Left hindlimb (tissue), 1 donor: ENCODE results near the gene PEMT.

Experiments used
- DNase-seq: peaks from one replicate; pipeline ENCODE4 v3.0.0-alpha.2; 2018

The PEMT gene

GRCh38 chr17:17605083-17605728, 13.7 kb upstream of the PEMT start:
- DNase-seq = no peak

DNA sequence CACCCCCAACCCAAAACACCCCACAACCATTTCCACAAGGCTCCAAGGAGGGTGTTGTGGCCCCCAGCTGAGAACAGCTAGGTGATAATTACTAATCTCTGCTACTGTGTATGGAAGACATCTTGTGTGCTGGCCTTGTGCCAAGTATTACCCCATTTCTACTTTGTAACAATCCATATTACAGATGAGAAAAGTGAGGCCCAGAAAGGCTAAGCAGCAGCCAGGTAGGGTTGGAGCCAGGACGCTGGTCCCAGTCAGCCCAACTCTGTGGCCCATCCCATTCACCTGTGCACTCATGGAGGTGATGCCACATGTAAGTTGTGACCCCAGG, 12.4 kb upstream of the PEMT start:
- DNase-seq = no peak

GRCh38 chr17:17603178-17603894, 11.8 kb upstream of the PEMT start:
- DNase-seq = no peak

DNA sequence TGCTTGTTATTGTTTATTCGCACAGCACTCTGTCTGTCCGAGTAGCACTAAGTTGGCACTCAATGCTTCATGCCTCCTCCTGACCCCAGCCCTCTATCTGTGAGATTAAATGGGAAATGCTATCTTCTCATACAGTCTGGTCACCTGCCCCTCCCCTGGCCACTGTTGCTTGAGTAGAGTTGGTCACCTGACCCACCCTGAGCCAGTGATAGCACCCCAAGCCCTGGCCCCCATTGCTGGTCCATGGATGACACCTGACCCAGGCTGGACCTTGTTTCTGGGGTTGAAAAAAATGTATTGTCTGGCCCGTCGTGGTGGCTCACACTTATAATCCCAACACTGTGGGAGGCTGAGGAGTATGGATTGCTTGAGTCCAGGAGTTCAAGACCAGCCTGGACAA, 8.5 kb upstream of the PEMT start:
- no peak for DNase-seq

- DNase-seq = no peak
Observed at GRCh38 chr17:17598003-17598402, 6.5 kb upstream of the PEMT start.

- no peak for DNase-seq
Observed at GRCh38 chr17:17595755-17596154, 4.2 kb upstream of the PEMT start.

- DNase-seq = no peak
Observed at GRCh38 chr17:17593222-17593620, 1.7 kb upstream of the PEMT start.

DNA sequence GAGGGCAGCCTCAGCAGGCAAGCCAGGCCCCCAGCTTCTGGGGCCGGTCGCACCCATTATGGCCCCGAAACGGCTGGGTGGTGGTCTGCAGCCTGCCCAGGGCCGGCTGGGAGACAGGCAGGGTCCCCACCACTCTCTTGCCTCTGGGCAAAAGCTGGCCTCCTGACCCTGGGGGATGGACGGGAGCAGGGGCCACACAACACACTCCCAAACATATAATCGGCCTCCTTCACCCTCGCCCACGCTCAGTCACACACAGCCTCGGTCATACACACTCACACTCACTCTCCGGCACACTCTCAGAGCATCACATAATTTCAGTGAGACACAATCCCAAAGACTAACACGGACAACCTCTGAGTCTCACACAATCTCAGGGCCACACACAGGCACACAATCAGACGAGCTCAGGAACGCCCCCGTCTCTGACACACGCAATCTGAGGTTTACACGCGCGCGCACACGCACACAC, 589 bp downstream of the PEMT start:
- no peak for DNase-seq

- peak; percentile 28 for DNase-seq
Observed at GRCh38 chr17:17590141-17590751, 1.3 kb downstream of the PEMT start.

GRCh38 chr17:17587614-17588337, 3.7 kb downstream of the PEMT start:
- no peak for DNase-seq

GRCh38 chr17:17582372-17582771, 9.1 kb downstream of the PEMT start:
- DNase-seq = peak; percentile 12

DNA sequence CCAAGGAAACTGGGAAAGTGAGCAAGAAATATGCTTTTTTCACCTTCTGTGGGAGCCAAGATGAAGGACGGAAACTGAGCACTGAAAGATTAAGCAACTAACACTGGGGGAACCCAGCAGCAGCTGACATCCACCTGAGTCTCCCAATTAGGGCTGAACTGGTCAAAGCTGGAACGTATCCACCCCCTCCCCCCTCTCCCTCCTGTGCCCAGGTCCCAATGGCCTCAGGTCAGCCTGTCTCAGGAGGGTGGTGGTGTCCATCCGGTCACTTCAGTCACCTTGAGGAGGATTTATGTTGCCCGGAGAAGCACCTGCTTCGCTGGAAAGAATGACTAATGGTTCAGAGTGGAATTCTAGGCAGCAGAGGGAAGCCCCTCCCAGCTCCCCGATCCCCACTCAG, 10.0 kb downstream of the PEMT start:
- DNase-seq = no peak

GRCh38 chr17:17580662-17581470, 10.6 kb downstream of the PEMT start:
- no peak for DNase-seq

GRCh38 chr17:17579691-17580090, 11.8 kb downstream of the PEMT start:
- DNase-seq = no peak

- DNase-seq = no peak
Observed at GRCh38 chr17:17577373-17577772, 14.1 kb downstream of the PEMT start.

DNA sequence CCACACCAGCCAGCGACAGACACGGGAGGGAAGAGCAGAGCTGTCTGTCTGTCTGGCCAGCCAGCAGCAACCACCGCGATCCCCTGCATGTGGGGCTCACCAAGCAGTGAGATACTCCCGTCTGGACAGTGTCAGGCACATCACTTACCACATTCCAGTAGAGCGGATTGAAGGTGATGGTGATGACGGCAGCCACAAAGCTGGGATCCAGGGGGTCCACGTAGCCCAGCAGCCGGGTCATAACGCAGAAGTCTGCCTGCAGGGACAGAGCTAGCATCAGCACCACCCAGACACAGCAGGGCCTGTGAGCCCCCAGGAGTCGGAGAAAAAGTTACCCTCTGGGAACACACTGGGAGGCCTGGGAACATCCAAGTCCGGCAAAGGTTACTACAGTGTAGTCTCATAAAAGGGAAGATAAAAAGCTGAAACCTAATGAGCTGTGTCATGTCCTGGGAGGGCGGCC, 14.7 kb downstream of the PEMT start:
- no peak for DNase-seq

GRCh38 chr17:17575360-17576251, 15.9 kb downstream of the PEMT start:
- DNase-seq = no peak

DNA sequence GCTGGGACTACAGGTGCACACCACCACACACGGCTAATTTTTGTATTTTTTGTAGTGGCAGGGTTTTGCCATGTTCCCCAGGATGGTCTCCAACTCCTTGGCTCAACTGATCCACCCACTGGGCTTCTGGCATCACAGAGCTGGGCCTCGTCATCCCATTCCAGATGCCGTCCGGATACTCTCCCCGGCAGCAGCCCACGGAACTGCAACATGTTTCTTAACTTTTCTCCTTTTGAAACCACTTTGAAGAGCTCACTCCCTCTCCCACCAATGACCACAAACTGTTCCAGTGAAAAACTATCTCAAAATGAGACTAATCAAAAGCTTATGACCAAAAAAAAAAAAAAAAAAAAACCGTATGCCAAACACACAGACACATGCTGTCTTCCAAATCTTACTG, 17.6 kb downstream of the PEMT start:
- no peak for DNase-seq

- no peak for DNase-seq
Observed at GRCh38 chr17:17572010-17572785, 19.3 kb downstream of the PEMT start.

DNA sequence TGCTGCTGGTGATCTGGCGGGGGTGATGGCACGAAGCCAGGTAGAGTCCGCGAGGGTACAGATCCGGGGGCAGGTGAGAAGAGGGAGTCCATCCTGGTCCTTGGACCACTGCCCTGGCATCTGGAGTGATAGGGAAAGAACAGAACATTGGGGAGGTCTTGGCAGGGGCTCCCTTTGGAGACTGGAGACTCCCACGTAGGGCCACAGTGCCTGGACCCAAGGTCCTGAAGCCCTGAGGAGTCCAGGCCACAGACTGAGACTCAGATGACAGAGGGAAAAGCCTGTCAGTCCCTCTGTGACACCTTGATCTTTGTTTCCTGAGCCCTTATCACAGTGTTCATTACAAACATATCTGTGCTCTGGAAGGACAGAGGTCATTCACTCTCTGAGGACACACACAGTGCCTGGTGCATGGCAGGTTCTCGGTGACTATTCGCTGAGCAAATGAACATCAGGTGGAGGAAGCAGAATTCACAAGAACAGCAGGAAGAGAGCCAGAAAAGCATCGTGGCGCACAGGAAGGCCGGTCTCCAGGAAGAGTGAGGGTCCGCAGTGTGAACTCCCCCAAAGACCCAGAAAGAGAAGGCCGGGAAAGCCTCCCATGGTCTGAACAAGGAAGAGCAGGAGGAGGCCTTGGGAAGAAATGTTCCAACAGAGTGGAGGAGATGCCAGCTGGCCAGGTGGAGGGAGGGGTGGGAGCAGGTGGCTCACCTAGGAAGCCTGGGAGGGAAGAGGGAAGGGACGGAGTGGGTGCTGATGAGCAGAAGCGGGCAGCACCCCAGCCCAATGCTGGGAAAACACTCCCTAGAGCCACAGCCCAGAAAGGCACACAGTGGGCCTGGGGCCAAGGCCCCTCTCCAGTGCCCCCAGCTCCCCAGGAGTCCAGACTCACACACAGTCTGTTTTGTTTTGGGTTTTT, 20.5 kb downstream of the PEMT start:
- DNase-seq = no peak
